PC-9 (cell line): Measurements from ENCODE around the gene ELK4. TPM values are rescaled to one million over a fixed set of nuclear protein-coding genes. Genes with fewer than 3 reads are reported as not detected.

Experiments used
- BruUV-seq: library from RNA; stranded (reverse); fragments of 400-500 nt; replicated peaks from 2 replicates; lab custom pipeline; 2021; lab: Mats Ljungman, UMichigan
- CTCF ChIA-PET: fragments of 300-600 bp; sonication (Branson Sonifier 250); formaldehyde crosslinking; loops from one replicate; lab custom pipeline; 2022; ENCODE audit warnings: antibody characterized with exemption; lab: Charles Lee
- POLR2A ChIA-PET: fragments of 300-600 bp; sonication (Branson Sonifier 250); formaldehyde crosslinking; loops from one replicate; lab custom pipeline; 2022; ENCODE audit warnings: antibody characterized with exemption; ENCODE audit not compliant: unreplicated experiment; lab: Charles Lee
- DNase-seq, 2 experiments: peaks; one replicate each; pipeline versions ENCODE4 v3.0.0 to v3.0.0-alpha.2; 2015 to 2022; ENCODE audit warnings: mixed read lengths in 1 of 2
- H2AFZ ChIP-seq: fragments of 200-600 bp; sonication (generic); 2 replicates; pipeline ENCODE4 v1.8.1; 2017; ENCODE audit warnings: antibody characterized with exemption
- H3F3A ChIP-seq: fragments of 200-600 bp; sonication (generic); 2 replicates; pipeline ENCODE4 v1.8.1; 2017; ENCODE audit warnings: antibody characterized with exemption, mild to moderate bottlenecking, low read depth; ENCODE audit not compliant: insufficient read depth
- H3K27ac ChIP-seq: fragments of 200-600 bp; sonication (generic); 2 replicates; pipeline ENCODE4 v1.6.1; 2016; ENCODE audit warnings: mixed run types
- H3K27me3 ChIP-seq: fragments of 200-600 bp; sonication (generic); 2 replicates; pipeline ENCODE4 v1.6.1; 2016; ENCODE audit warnings: low read depth, mixed run types; ENCODE audit not compliant: insufficient read depth
- H3K36me3 ChIP-seq: fragments of 200-600 bp; sonication (generic); 2 replicates; pipeline ENCODE4 v1.6.1; 2016; ENCODE audit warnings: low read depth, mixed run types
- H3K4me1 ChIP-seq: fragments of 200-600 bp; sonication (generic); replicated peaks from 2 replicates; pipeline ENCODE4 v1.6.1; 2016; ENCODE audit warnings: mixed run types; ENCODE audit not compliant: insufficient read depth
- H3K4me2 ChIP-seq: fragments of 200-600 bp; sonication (generic); 2 replicates; pipeline ENCODE4 v1.6.1; 2017; ENCODE audit warnings: mixed run types
- H3K4me3 ChIP-seq: fragments of 200-600 bp; sonication (generic); 2 replicates; pipeline ENCODE4 v1.6.1; 2016; ENCODE audit warnings: mixed run types
- H3K79me2 ChIP-seq: fragments of 200-600 bp; sonication (generic); 2 replicates; pipeline ENCODE4 v1.6.1; 2017; ENCODE audit warnings: low read depth, mixed run types
- H3K9me2 ChIP-seq: fragments of 200-600 bp; sonication (generic); 2 replicates; pipeline ENCODE4 v1.8.1; 2017; ENCODE audit warnings: mild to moderate bottlenecking; ENCODE audit not compliant: insufficient read depth
- H3K9me3 ChIP-seq: fragments of 200-600 bp; sonication (generic); 2 replicates; pipeline ENCODE4 v1.8.1; 2016; ENCODE audit warnings: low read depth; ENCODE audit not compliant: insufficient read depth
- H4K20me1 ChIP-seq: fragments of 200-600 bp; sonication (generic); 2 replicates; pipeline ENCODE4 v1.8.1; 2017; ENCODE audit not compliant: insufficient read depth
- CTCF ChIP-seq: fragments of 200-600 bp; sonication (generic); conservative IDR thresholded peaks from 2 replicates; pipeline ENCODE4 v1.6.1; 2017; ENCODE audit warnings: mixed run types, antibody characterized with exemption, mild to moderate bottlenecking, moderate library complexity
- EZH2 ChIP-seq: fragments of 200-600 bp; sonication (generic); IDR thresholded peaks from 2 replicates; pipeline ENCODE4 v1.8.0; 2017; ENCODE audit warnings: antibody characterized with exemption, low read depth
- intact Hi-C: fragments of 100-400 bp; cut with micrococcal nuclease; formaldehyde crosslinking; loops from one replicate; pipeline ENCODE4 v1.10.0; 2022; ENCODE audit not compliant: unreplicated experiment
- total RNA-seq: library from RNA; stranded (reverse); gene quantifications from 2 replicates; pipeline ENCODE4 v1.2.3, GENCODE V29; 2021

Gene ELK4
- total RNA-seq, 1 experiment from 2014 or later, result 48.1 TPM

GRCh38 chr1:205620269-205620668, 11.5 kb downstream of the ELK4 start:
- BruUV-seq, result TSS peak; percentile 8
- no peak for DNase-seq
- H3F3A ChIP-seq, result peaks cover 32% of the 10 kb centered on the region
- no peak overlapping the region for H3K4me2 ChIP-seq
- TF ChIP-seq CTCF (no peak), EZH2 (no peak)
- H2AFZ ChIP-seq, result no peak overlapping the region
- CTCF ChIA-PET, result interaction anchor here (0.6 kb wide), 2 partner anchors 38 to 1307 kb away, joined by 3 to 4 read pairs; no protein-coding TSS in a partner anchor
- peaks cover 13% of the 10 kb centered on the region; the same call in 1 of the 2 replicates for H4K20me1 ChIP-seq
- POLR2A ChIA-PET, result no interaction called here
- no peaks in the 10 kb centered on the region for H3K9me3 ChIP-seq
- H3K27ac ChIP-seq, result no peak overlapping the region
- no peaks in the 10 kb centered on the region for H3K9me2 ChIP-seq
- intact Hi-C loops, result no loop called here
- no peak overlapping the region for H3K4me3 ChIP-seq
- no peaks in the 10 kb centered on the region for H3K27me3 ChIP-seq
- H3K4me1 ChIP-seq, result no peaks in the 10 kb centered on the region
- H3K79me2 ChIP-seq, result peaks cover 18% of the 10 kb centered on the region
- peaks cover 36% of the 10 kb centered on the region for H3K36me3 ChIP-seq

GRCh38 chr1:205619376-205619775, 12.4 kb downstream of the ELK4 start:
- TF ChIP-seq EZH2, result no peak
- no peak for TF ChIP-seq CTCF
- no peak overlapping the region for H2AFZ ChIP-seq
- H4K20me1 ChIP-seq, result peaks cover 5% of the 10 kb centered on the region; the same call in 1 of the 2 replicates
- no peak for DNase-seq
- H3K27ac ChIP-seq, result no peak overlapping the region
- H3K36me3 ChIP-seq, result peaks cover 37% of the 10 kb centered on the region
- H3K4me1 ChIP-seq, result no peaks in the 10 kb centered on the region
- H3K79me2 ChIP-seq, result peaks cover 9% of the 10 kb centered on the region
- H3K27me3 ChIP-seq, result no peaks in the 10 kb centered on the region
- no peak overlapping the region for H3K4me3 ChIP-seq
- H3K9me3 ChIP-seq, result no peaks in the 10 kb centered on the region
- H3K4me2 ChIP-seq, result no peak overlapping the region
- H3K9me2 ChIP-seq, result no peaks in the 10 kb centered on the region
- H3F3A ChIP-seq, result peaks cover 25% of the 10 kb centered on the region
- intact Hi-C loops, result no loop called here
- ChIA-PET POLR2A (no interaction called here), CTCF (interaction anchor here (0.6 kb wide), 1 partner anchor 879 kb away, joined by 3 read pairs; no protein-coding TSS in a partner anchor)
- no TSS peak for BruUV-seq

- intact Hi-C loops, result no loop called here
- 0 out of 2 replicates have a peak, but pooled peaks cover 5% of the 10 kb centered on the region for H3K79me2 ChIP-seq
- ChIA-PET CTCF (no interaction called here), POLR2A (no interaction called here)
- H3K9me2 ChIP-seq, result no peaks in the 10 kb centered on the region
- peaks cover 28% of the 10 kb centered on the region for H3F3A ChIP-seq
- no peaks in the 10 kb centered on the region for H4K20me1 ChIP-seq
- DNase-seq, result no peak
- BruUV-seq, result no TSS peak
- H3K27me3 ChIP-seq, result no peaks in the 10 kb centered on the region
- H2AFZ ChIP-seq, result no peak overlapping the region
- H3K4me2 ChIP-seq, result no peak overlapping the region
- TF ChIP-seq EZH2 (no peak), CTCF (no peak)
- no peak overlapping the region for H3K27ac ChIP-seq
- peaks cover 49% of the 10 kb centered on the region for H3K36me3 ChIP-seq
- H3K4me3 ChIP-seq, result no peak overlapping the region
- no peaks in the 10 kb centered on the region for H3K9me3 ChIP-seq
- H3K4me1 ChIP-seq, result no peaks in the 10 kb centered on the region
Measured at GRCh38 chr1:205616563-205617293, 15.1 kb downstream of the ELK4 start.
